ENCODE measurements around the gene CALHM1.
A peak's percentile ranks its signal among the peaks of the same experiment; 100 is the strongest.

CALHM1 gene

GRCh38 chr10:103497161-103497915, 38.6 kb upstream of the CALHM1 start:
- Histone ChIP-seq H3K79me1 (ENCODE audit: low read length) (no peaks in the 10 kb centered on the region), H2BK15ac (replicated peaks; ENCODE audit: low read depth) (no peak overlapping the region), H3K56ac (ENCODE audit: low read length) (no peak overlapping the region), H2AK5ac (ENCODE audit: low read length) (no peak overlapping the region), H2BK120ac (ENCODE audit: low read depth, low read length) (no peak overlapping the region), H3K4me1 (ENCODE audit: control insufficient read depth, low read depth, low read length) (no peaks in the 10 kb centered on the region), H3K79me2 (ENCODE audit: control insufficient read depth, insufficient read depth, low read length) (no peaks in the 10 kb centered on the region), H3K4me3 (ENCODE audit: low read length) (no peak overlapping the region), H3K4ac (ENCODE audit: low read depth, low read length) (no peak overlapping the region), H3K36me3 (ENCODE audit: control insufficient read depth, insufficient read depth, low read length) (no peaks in the 10 kb centered on the region), H3K23ac (ENCODE audit: low read length) (no peak overlapping the region), H3K4me2 (ENCODE audit: low read length) (no peak overlapping the region), H3K27me3 (ENCODE audit: insufficient read depth, low read length, poor library complexity) (peaks cover 23% of the 10 kb centered on the region), H4K5ac (ENCODE audit: low read length) (no peak overlapping the region), H3K27ac (ENCODE audit: low read depth, low read length) (no peak overlapping the region), H3K18ac (ENCODE audit: low read length) (no peak overlapping the region), H2BK5ac (ENCODE audit: low read length) (no peak overlapping the region), H3K9ac (ENCODE audit: low read length) (no peak overlapping the region), H4K8ac (ENCODE audit: low read depth, low read length) (no peak overlapping the region)
- no peak for DNase-seq
- no CpG with 5 or more reads among the region's 8 CpGs for WGBS (ENCODE audit: extremely low coverage, insufficient coverage, low lambda C conversion rate)

- no peaks in the 10 kb centered on the region for H3K79me2 ChIP-seq (ENCODE audit: control insufficient read depth, insufficient read depth, low read length)
- no peak overlapping the region for H2BK120ac ChIP-seq (ENCODE audit: low read depth, low read length)
- H3K79me1 ChIP-seq (ENCODE audit: low read length): no peaks in the 10 kb centered on the region
- H3K4me1 ChIP-seq (ENCODE audit: control insufficient read depth, low read depth, low read length): no peaks in the 10 kb centered on the region
- no peak overlapping the region for H3K23ac ChIP-seq (ENCODE audit: low read length)
- no peak overlapping the region for H3K56ac ChIP-seq (ENCODE audit: low read length)
- no peak overlapping the region for H3K9ac ChIP-seq (ENCODE audit: low read length)
- H3K4me3 ChIP-seq (ENCODE audit: low read length): no peak overlapping the region
- no peak for DNase-seq
- no peak overlapping the region for H4K8ac ChIP-seq (ENCODE audit: low read depth, low read length)
- H2BK15ac ChIP-seq (replicated peaks; ENCODE audit: low read depth): no peak overlapping the region
- H3K4ac ChIP-seq (ENCODE audit: low read depth, low read length): no peak overlapping the region
- no peak overlapping the region for H2BK5ac ChIP-seq (ENCODE audit: low read length)
- H2AK5ac ChIP-seq (ENCODE audit: low read length): no peak overlapping the region
- no peak overlapping the region for H3K4me2 ChIP-seq (ENCODE audit: low read length)
- no peak overlapping the region for H3K27ac ChIP-seq (ENCODE audit: low read depth, low read length)
- no peak overlapping the region for H3K18ac ChIP-seq (ENCODE audit: low read length)
- no peak overlapping the region for H4K5ac ChIP-seq (ENCODE audit: low read length)
- no peaks in the 10 kb centered on the region for H3K36me3 ChIP-seq (ENCODE audit: control insufficient read depth, insufficient read depth, low read length)
- peaks cover 23% of the 10 kb centered on the region for H3K27me3 ChIP-seq (ENCODE audit: insufficient read depth, low read length, poor library complexity)
- no CpG with 5 or more reads among the region's 3 CpGs for WGBS (ENCODE audit: extremely low coverage, insufficient coverage, low lambda C conversion rate)
These were observed 36.6 kb upstream of the CALHM1 start for GRCh38 chr10:103495321-103495720.

GRCh38 chr10:103493916-103494877, 35.5 kb upstream of the CALHM1 start:
- Histone ChIP-seq H3K79me2 (ENCODE audit: control insufficient read depth, insufficient read depth, low read length) (no peaks in the 10 kb centered on the region), H3K4me1 (ENCODE audit: control insufficient read depth, low read depth, low read length) (no peaks in the 10 kb centered on the region), H2BK15ac (replicated peaks; ENCODE audit: low read depth) (no peak overlapping the region), H4K5ac (ENCODE audit: low read length) (no peak overlapping the region), H3K4me2 (ENCODE audit: low read length) (peak overlapping the region; percentile 73), H3K27ac (ENCODE audit: low read depth, low read length) (no peak overlapping the region), H3K4me3 (ENCODE audit: low read length) (no peak overlapping the region), H3K27me3 (ENCODE audit: insufficient read depth, low read length, poor library complexity) (peaks cover 23% of the 10 kb centered on the region), H3K36me3 (ENCODE audit: control insufficient read depth, insufficient read depth, low read length) (no peaks in the 10 kb centered on the region), H3K56ac (ENCODE audit: low read length) (no peak overlapping the region), H3K79me1 (ENCODE audit: low read length) (no peaks in the 10 kb centered on the region), H2BK120ac (ENCODE audit: low read depth, low read length) (no peak overlapping the region), H2AK5ac (ENCODE audit: low read length) (no peak overlapping the region), H4K8ac (ENCODE audit: low read depth, low read length) (no peak overlapping the region), H3K4ac (ENCODE audit: low read depth, low read length) (no peak overlapping the region), H3K9ac (ENCODE audit: low read length) (peak overlapping the region; percentile 21), H2BK5ac (ENCODE audit: low read length) (no peak overlapping the region), H3K23ac (ENCODE audit: low read length) (no peak overlapping the region), H3K18ac (ENCODE audit: low read length) (no peak overlapping the region)
- no peak for DNase-seq
- WGBS (ENCODE audit: extremely low coverage, insufficient coverage, low lambda C conversion rate): no CpG with 5 or more reads among the region's 92 CpGs

GRCh38 chr10:103493362-103493915, 34.7 kb upstream of the CALHM1 start, which contains the start of gene NEURL1:
Gene NEURL1 (plus strand): TSS chr10:103493705. CDS start chr10:103494388, 683 bp downstream.
- H3K79me1 ChIP-seq (ENCODE audit: low read length): no peaks in the 10 kb centered on the region
- H3K18ac ChIP-seq (ENCODE audit: low read length): no peak within 1 kb of the TSS
- H3K4me3 ChIP-seq (ENCODE audit: low read length): no peak within 1 kb of the TSS
- no peak within 1 kb of the TSS for H3K23ac ChIP-seq (ENCODE audit: low read length)
- H2BK120ac ChIP-seq (ENCODE audit: low read depth, low read length): no peak within 1 kb of the TSS
- H3K4me2 ChIP-seq (ENCODE audit: low read length): peak within 1 kb of the TSS; percentile 73
- no peak within 1 kb of the TSS for H3K27ac ChIP-seq (ENCODE audit: low read depth, low read length)
- H4K5ac ChIP-seq (ENCODE audit: low read length): no peak within 1 kb of the TSS
- H2BK15ac ChIP-seq (replicated peaks; ENCODE audit: low read depth): no peak within 1 kb of the TSS
- no peaks in the 10 kb centered on the region for H3K36me3 ChIP-seq (ENCODE audit: control insufficient read depth, insufficient read depth, low read length)
- peak within 1 kb of the TSS; percentile 15 for H3K56ac ChIP-seq (ENCODE audit: low read length)
- no peaks in the 10 kb centered on the region for H3K79me2 ChIP-seq (ENCODE audit: control insufficient read depth, insufficient read depth, low read length)
- no peaks in the 10 kb centered on the region for H3K4me1 ChIP-seq (ENCODE audit: control insufficient read depth, low read depth, low read length)
- H3K9ac ChIP-seq (ENCODE audit: low read length): peak within 1 kb of the TSS; percentile 21
- H3K27me3 ChIP-seq (ENCODE audit: insufficient read depth, low read length, poor library complexity): peaks cover 23% of the 10 kb centered on the region
- peak; percentile 58 for DNase-seq
- no peak within 1 kb of the TSS for H3K4ac ChIP-seq (ENCODE audit: low read depth, low read length)
- H4K8ac ChIP-seq (ENCODE audit: low read depth, low read length): no peak within 1 kb of the TSS
- H2BK5ac ChIP-seq (ENCODE audit: low read length): no peak within 1 kb of the TSS
- H2AK5ac ChIP-seq (ENCODE audit: low read length): no peak within 1 kb of the TSS
- WGBS (ENCODE audit: extremely low coverage, insufficient coverage, low lambda C conversion rate): no CpG with 5 or more reads among the region's 65 CpGs

GRCh38 chr10:103492655-103493261, 34.1 kb upstream of the CALHM1 start:
- Histone ChIP-seq H3K4me1 (ENCODE audit: control insufficient read depth, low read depth, low read length) (no peaks in the 10 kb centered on the region), H3K18ac (ENCODE audit: low read length) (no peak overlapping the region), H3K23ac (ENCODE audit: low read length) (no peak overlapping the region), H3K9ac (ENCODE audit: low read length) (no peak overlapping the region), H3K27me3 (ENCODE audit: insufficient read depth, low read length, poor library complexity) (peaks cover 23% of the 10 kb centered on the region), H2BK5ac (ENCODE audit: low read length) (no peak overlapping the region), H2BK120ac (ENCODE audit: low read depth, low read length) (no peak overlapping the region), H3K79me2 (ENCODE audit: control insufficient read depth, insufficient read depth, low read length) (no peaks in the 10 kb centered on the region), H3K79me1 (ENCODE audit: low read length) (no peaks in the 10 kb centered on the region), H2BK15ac (replicated peaks; ENCODE audit: low read depth) (no peak overlapping the region), H4K8ac (ENCODE audit: low read depth, low read length) (no peak overlapping the region), H3K4ac (ENCODE audit: low read depth, low read length) (no peak overlapping the region), H3K27ac (ENCODE audit: low read depth, low read length) (no peak overlapping the region), H3K4me3 (ENCODE audit: low read length) (no peak overlapping the region), H3K4me2 (ENCODE audit: low read length) (no peak overlapping the region), H3K56ac (ENCODE audit: low read length) (no peak overlapping the region), H2AK5ac (ENCODE audit: low read length) (no peak overlapping the region), H4K5ac (ENCODE audit: low read length) (no peak overlapping the region), H3K36me3 (ENCODE audit: control insufficient read depth, insufficient read depth, low read length) (no peaks in the 10 kb centered on the region)
- no peak for DNase-seq
- WGBS (ENCODE audit: extremely low coverage, insufficient coverage, low lambda C conversion rate): no CpG with 5 or more reads among the region's 5 CpGs

All from mesendoderm (in vitro differentiated cells).